Lung (tissue), 12 donors: Measurements from ENCODE around the gene RECK. TPM values are rescaled to one million over a fixed set of nuclear protein-coding genes. Genes with fewer than 3 reads are reported as not detected.

ENCODE experiments used
- ATAC-seq: fragments of 200-7000 bp; cut with Tn5 transposase; one replicate; pipeline ENCODE4 v1.9.1; 2020; ENCODE audit warnings: moderate number of reproducible peaks; ENCODE audit not compliant: insufficient read depth, low FRiP score
- DNase-seq, 3 donors: peaks; one replicate each; pipeline ENCODE4 v3.0.0-alpha.2; 2013 to 2017
- H3K27ac ChIP-seq, 2 donors: one replicate each; pipeline ENCODE4 v1.5.1; 2013; ENCODE audit warnings: mild to moderate bottlenecking in 2 of 2, moderate library complexity in 2 of 2, control low read depth in 1 of 2, inconsistent platforms in 1 of 2, low read depth in 1 of 2, low read length in 1 of 2
- H3K27me3 ChIP-seq, 3 donors: one replicate each; pipeline ENCODE4 v1.5.1; 2013; ENCODE audit warnings: low read length in 2 of 3; ENCODE audit not compliant: control insufficient read depth in 3 of 3, insufficient read depth in 3 of 3
- H3K36me3 ChIP-seq, 4 donors: one replicate each; pipeline ENCODE4 v1.5.1; 2013; ENCODE audit warnings: low read length in 4 of 4, mild to moderate bottlenecking in 1 of 4, moderate library complexity in 1 of 4; ENCODE audit not compliant: control insufficient read depth in 4 of 4, insufficient read depth in 4 of 4
- H3K4me1 ChIP-seq, 5 donors: one replicate each; pipeline ENCODE4 v1.5.1; 2013; ENCODE audit warnings: low read length in 5 of 5, mild to moderate bottlenecking in 2 of 5, moderate library complexity in 1 of 5; ENCODE audit not compliant: control insufficient read depth in 5 of 5, insufficient read depth in 5 of 5
- H3K4me3 ChIP-seq: one replicate; pipeline ENCODE4 v1.5.1; 2013; ENCODE audit warnings: mild to moderate bottlenecking, control low read depth, moderate library complexity
- H3K9ac ChIP-seq, 2 donors: one replicate each; pipeline ENCODE4 v1.5.1; 2013; ENCODE audit warnings: low read length in 2 of 2, control low read depth in 1 of 2; ENCODE audit not compliant: insufficient read depth in 1 of 2
- H3K9me3 ChIP-seq, 4 donors: one replicate each; pipeline ENCODE4 v1.5.1; 2013; ENCODE audit warnings: low read length in 3 of 4, mild to moderate bottlenecking in 1 of 4, moderate library complexity in 1 of 4; ENCODE audit not compliant: control insufficient read depth in 4 of 4, insufficient read depth in 3 of 4
- WGBS, 2 donors: extraction: QIAGEN DNeasy Blood & Tissue Kit; methylation state at CpG; one replicate each; pipeline ENCODE4 v1.1.7; 2013; 5-methylcytosine and 5-hydroxymethylcytosine counted together
- polyA plus RNA-seq, 2 donors: library from polyadenylated mRNA; stranded (reverse); fragments of 200-250 nt; gene quantifications; one replicate each; pipeline ENCODE4 v1.2.1, GENCODE V29; 2013
- total RNA-seq, 2 donors: library from RNA; depleted of rRNA in 1 of 2; stranded (reverse); fragments of >200 nt in 1 of 2; gene quantifications; one replicate each; pipeline ENCODE4 v1.2.1, GENCODE V29; 2014 to 2021
- TF ChIP-seq, protein P1 (sequence below): IDR thresholded peaks from 2 replicates; pipeline ENCODE4 v1.5.1; 2012; ENCODE audit warnings: mild to moderate bottlenecking; ENCODE audit errors: control extremely low read depth, extremely low read depth
- donor health status: control.
- donor health status: control.
- donor health status: Bipolar disorder and iron deficiency.
- donor health status: healthy.
- donor health status: DM: yes; HTN: yes; CAD: no.

Gene RECK
- total and polyA plus RNA-seq, 4 donors, result 4.5 to 19.3 (median 12.0) TPM

DNA sequence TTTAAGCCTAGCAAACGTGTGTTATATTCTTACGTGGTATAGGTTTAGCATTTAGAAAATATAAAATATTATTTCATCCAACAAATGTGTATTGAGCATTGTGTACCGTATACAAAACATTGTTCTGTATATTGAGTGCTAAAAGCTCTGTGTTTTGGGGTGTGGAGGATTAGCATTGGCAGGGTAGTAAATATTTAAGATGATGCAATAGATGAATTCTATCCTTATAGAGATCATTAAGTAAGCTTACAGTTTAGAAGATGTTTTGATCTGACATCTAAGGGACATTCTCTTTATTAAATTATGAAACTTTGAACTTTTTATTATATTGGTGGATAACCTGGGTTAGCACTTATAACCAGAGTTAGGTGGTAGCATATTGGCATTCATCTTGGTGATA, 51.3 kb downstream of the RECK start:
- no peak for DNase-seq
- no peak for ATAC-seq
- 88 to 93% methylated on average over 3 of the region's 3 CpGs for WGBS, 2 donors
- Histone ChIP-seq H3K4me1 (peaks cover 0 to 5% (median 0%) of the 10 kb centered on the region in 5 donors), H3K9ac (no peak overlapping the region), H3K27me3 (no peaks in the 10 kb centered on the region), H3K27ac (no peak overlapping the region), H3K36me3 (peaks cover 3 to 10% (median 5%) of the 10 kb centered on the region in 4 donors), H3K4me3 (no peak overlapping the region), H3K9me3 (peaks cover 0 to 2% (median 0%) of the 10 kb centered on the region in 4 donors)
- TF ChIP-seq, protein P1, sequence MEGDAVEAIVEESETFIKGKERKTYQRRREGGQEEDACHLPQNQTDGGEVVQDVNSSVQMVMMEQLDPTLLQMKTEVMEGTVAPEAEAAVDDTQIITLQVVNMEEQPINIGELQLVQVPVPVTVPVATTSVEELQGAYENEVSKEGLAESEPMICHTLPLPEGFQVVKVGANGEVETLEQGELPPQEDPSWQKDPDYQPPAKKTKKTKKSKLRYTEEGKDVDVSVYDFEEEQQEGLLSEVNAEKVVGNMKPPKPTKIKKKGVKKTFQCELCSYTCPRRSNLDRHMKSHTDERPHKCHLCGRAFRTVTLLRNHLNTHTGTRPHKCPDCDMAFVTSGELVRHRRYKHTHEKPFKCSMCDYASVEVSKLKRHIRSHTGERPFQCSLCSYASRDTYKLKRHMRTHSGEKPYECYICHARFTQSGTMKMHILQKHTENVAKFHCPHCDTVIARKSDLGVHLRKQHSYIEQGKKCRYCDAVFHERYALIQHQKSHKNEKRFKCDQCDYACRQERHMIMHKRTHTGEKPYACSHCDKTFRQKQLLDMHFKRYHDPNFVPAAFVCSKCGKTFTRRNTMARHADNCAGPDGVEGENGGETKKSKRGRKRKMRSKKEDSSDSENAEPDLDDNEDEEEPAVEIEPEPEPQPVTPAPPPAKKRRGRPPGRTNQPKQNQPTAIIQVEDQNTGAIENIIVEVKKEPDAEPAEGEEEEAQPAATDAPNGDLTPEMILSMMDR, result no peak

DNA sequence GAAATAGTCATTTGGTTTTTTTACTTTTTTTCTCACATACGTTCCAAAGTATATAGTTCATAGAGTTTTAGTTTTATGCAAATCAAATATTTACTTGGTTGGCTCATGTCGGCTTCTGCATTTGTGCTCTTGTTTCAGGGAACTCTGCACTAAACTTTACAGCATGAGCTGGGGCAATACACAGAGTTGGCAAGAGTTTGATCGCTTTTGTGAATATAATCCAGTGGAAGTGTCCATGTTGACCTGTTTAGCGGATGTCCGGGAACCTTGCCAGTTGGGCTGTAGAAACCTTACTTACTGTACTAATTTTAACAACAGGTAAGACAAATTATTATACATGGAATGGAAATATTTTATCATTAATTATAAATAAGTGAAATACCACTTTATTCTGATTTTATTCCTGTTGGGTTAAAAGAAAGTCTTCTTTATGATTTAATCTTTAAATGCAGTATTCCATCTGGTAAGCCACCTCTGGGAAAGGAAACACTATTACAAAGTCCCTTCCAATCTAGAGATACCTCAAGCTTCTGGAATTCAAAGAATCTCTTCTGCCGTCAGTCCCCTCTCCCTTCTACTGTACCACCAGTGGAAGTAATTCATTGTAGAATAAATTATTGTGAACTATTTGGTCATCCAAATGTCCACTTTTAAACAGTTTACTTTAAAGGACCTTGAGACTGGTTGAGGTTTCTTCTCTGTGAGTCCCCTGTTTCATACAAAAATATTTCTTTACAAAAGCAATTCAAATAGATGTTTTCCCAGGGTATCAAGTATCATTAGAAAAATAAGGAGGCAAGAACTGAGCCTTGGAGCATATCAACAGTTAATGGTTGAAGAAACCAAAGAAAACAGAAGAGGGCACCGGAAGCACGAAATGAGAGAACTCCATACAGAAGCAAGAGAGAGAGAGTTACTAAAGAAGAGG, 54.6 kb downstream of the RECK start:
- ATAC-seq, result no peak
- H3K9ac ChIP-seq, result no peak overlapping the region
- no peak overlapping the region for H3K4me3 ChIP-seq
- peaks cover 0 to 6% (median 1%) of the 10 kb centered on the region in 4 donors for H3K36me3 ChIP-seq
- H3K27me3 ChIP-seq, result no peaks in the 10 kb centered on the region
- peak overlapping the region in 1 of 2 donors; percentile 45 for H3K27ac ChIP-seq
- peak; percentile 19 to 51 (median 31) for DNase-seq
- H3K4me1 ChIP-seq, result peaks cover 0 to 5% (median 0%) of the 10 kb centered on the region in 5 donors
- peaks cover 0 to 2% (median 0%) of the 10 kb centered on the region in 4 donors for H3K9me3 ChIP-seq
- TF ChIP-seq, protein P1, result no peak
- 40 to 67% methylated on average over 8 of the region's 8 CpGs for WGBS, 2 donors

DNA sequence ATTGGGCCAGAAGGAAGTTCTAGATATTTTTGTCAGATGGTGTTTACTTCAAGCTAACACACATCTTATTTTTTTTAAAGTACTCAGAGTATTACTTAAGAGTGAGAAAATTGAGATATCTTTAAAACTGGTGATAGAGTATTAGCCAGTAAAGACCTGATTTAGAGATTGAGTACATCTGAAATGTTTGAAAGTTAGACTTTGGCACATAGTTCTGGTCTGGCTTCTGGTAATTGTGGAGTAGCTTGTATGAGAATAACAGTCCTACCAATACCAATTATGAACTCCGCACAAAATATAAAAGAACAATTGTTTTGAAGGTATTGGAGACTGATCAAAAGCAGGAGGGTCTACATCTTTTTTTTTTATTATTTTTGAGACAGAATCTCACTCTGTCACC, 55.3 kb downstream of the RECK start:
- WGBS, 2 donors, result 98 to 100% methylated on average over 1 of the region's 1 CpG
- Histone ChIP-seq H3K36me3 (peaks cover 0 to 3% (median 0%) of the 10 kb centered on the region in 4 donors), H3K4me3 (no peak overlapping the region), H3K27me3 (no peaks in the 10 kb centered on the region), H3K9ac (no peak overlapping the region), H3K27ac (no peak overlapping the region), H3K9me3 (no peaks in the 10 kb centered on the region), H3K4me1 (peaks cover 0 to 5% (median 0%) of the 10 kb centered on the region in 5 donors)
- TF ChIP-seq, protein P1, result no peak
- ATAC-seq (no peak), DNase-seq (no peak)
